C4-2B (cell line): Measurements from ENCODE around the gene TMEM14B.

ENCODE experiments used
- ZFX ChIP-seq: fragments of 450-650 bp; IDR thresholded peaks from 2 replicates; pipeline ENCODE4 v1.6.1; 2017
- TF ChIP-seq, protein P1 (sequence below): fragments of 450-650 bp; conservative IDR thresholded peaks from 2 replicates; pipeline ENCODE4 v1.5.1; 2017; ENCODE audit warnings: mild to moderate bottlenecking

DNA sequence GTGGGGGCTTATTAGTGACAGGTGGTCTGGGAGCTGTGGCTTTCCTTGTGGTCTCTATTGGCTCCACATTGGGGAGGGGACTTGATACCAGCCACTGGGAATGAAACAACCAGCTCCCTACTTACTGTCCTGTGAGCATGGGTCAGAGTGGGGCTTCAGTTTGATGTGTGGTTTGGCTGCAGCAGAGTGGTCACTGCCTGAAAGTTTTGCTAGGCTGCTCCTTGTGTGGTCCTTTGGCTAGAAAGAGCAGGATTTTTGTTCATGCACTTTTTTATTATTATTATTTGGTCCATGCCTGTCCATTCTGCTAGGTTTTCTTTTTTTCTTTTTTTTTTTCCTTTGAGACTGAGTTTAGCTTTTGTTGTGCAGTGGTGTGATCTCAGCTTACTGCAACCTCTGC is 7.5 kb upstream of the TMEM14B start:
- TF ChIP-seq, protein P1, sequence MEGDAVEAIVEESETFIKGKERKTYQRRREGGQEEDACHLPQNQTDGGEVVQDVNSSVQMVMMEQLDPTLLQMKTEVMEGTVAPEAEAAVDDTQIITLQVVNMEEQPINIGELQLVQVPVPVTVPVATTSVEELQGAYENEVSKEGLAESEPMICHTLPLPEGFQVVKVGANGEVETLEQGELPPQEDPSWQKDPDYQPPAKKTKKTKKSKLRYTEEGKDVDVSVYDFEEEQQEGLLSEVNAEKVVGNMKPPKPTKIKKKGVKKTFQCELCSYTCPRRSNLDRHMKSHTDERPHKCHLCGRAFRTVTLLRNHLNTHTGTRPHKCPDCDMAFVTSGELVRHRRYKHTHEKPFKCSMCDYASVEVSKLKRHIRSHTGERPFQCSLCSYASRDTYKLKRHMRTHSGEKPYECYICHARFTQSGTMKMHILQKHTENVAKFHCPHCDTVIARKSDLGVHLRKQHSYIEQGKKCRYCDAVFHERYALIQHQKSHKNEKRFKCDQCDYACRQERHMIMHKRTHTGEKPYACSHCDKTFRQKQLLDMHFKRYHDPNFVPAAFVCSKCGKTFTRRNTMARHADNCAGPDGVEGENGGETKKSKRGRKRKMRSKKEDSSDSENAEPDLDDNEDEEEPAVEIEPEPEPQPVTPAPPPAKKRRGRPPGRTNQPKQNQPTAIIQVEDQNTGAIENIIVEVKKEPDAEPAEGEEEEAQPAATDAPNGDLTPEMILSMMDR, result no peak
- TF ChIP-seq ZFX, result no peak
